ENCODE data around the gene MANBA. TPM values are rescaled to one million over a fixed set of nuclear protein-coding genes. Genes with fewer than 3 reads are reported as not detected.

MANBA gene
- total RNA-seq = 30.3 TPM
- long read RNA-seq, transcript MANBA-201 (17 exons, 3,361 nt) = major isoform, 12 of 18 reads
- long read RNA-seq, partial matches to known transcripts = 2 of 18 reads
- long read RNA-seq, other reads (novel, unspliced or antisense) = 3 of 18 reads

DNA sequence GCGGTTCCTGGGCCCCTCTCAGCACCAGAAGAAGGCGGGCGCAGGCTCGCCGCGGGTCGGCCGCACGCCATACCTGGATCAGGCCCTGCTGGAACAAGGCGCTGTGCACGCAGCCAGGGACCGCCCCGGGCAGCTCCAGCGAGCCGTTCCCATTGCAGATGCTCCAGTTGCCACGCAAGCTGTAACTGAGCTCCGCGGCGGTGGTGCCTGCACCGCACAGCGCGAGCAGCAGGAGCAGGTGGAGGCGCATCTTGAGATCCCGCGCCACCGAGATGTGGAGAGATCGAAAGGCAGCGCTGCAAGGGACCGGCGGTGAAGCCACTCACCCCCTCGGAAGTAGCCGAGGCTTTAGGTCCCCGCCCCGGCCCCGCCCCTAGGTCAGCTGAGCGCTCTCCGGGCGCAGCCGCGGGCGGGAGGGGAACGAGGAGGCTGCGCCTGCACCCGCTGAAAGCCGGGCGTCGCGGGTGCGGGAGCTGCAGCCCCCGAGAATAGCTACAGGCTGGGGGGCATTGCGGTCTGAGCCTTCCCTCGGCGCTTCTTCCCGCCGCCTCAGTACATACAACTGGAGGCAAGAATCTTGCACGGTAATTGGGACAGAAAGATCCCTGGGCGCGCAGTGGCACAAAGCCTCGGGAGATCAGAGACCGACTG lies at the start of gene MANBA:
MANBA (minus strand) TSS at position 324 of the 651 bp plus-strand sequence; CDS start at position 250, 74 bp downstream.
- peak within 1 kb of the TSS; percentile 98 for H3K4me3 ChIP-seq
- peaks cover 45% of the 10 kb centered on the region for H3K4me1 ChIP-seq
- TF ChIP-seq, protein P1, sequence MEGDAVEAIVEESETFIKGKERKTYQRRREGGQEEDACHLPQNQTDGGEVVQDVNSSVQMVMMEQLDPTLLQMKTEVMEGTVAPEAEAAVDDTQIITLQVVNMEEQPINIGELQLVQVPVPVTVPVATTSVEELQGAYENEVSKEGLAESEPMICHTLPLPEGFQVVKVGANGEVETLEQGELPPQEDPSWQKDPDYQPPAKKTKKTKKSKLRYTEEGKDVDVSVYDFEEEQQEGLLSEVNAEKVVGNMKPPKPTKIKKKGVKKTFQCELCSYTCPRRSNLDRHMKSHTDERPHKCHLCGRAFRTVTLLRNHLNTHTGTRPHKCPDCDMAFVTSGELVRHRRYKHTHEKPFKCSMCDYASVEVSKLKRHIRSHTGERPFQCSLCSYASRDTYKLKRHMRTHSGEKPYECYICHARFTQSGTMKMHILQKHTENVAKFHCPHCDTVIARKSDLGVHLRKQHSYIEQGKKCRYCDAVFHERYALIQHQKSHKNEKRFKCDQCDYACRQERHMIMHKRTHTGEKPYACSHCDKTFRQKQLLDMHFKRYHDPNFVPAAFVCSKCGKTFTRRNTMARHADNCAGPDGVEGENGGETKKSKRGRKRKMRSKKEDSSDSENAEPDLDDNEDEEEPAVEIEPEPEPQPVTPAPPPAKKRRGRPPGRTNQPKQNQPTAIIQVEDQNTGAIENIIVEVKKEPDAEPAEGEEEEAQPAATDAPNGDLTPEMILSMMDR (IDR thresholded peaks at IDR 0.05; ENCODE audit: borderline replicate concordance) = no peak
- intact Hi-C loops (cut with micrococcal nuclease) = no loop called here
- H3K27ac ChIP-seq (replicated peaks) = peak within 1 kb of the TSS; percentile 89
- no peaks in the 10 kb centered on the region for H3K36me3 ChIP-seq
- peak; percentile 86 for DNase-seq
- no peaks in the 10 kb centered on the region for H3K27me3 ChIP-seq (ENCODE audit: low read depth)
- H3K9me3 ChIP-seq (replicated peaks) = peaks cover 3% of the 10 kb centered on the region

DNA sequence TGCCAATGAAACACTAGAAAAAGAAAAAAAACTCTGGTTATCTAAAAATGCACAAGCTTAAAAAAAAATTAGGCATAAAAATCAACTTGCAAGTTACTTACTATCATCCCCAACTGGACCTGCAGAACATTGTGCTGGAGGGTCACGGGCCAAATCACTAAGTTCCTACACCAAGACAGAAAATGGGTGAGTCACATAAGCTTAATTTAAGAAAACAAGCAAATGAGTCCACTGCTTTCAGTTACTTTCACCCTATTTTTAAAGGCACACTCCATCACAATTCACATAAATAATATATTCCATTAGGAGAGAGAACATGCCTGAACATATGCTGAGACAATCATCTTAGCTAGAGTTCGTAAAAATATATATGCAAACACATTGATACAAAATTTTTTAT lies 48.9 kb upstream of the MANBA start:
- Histone ChIP-seq H3K27me3 (ENCODE audit: low read depth) (no peaks in the 10 kb centered on the region), H3K9me3 (replicated peaks) (no peaks in the 10 kb centered on the region), H3K4me1 (peaks cover 89% of the 10 kb centered on the region), H3K27ac (replicated peaks) (peak overlapping the region; percentile 52), H3K36me3 (peaks cover 30% of the 10 kb centered on the region), H3K4me3 (no peak overlapping the region)
- DNase-seq = no peak
- TF ChIP-seq, protein P1 (IDR thresholded peaks at IDR 0.05; ENCODE audit: borderline replicate concordance) = no peak
- intact Hi-C loops (cut with micrococcal nuclease) = no loop called here

DNA sequence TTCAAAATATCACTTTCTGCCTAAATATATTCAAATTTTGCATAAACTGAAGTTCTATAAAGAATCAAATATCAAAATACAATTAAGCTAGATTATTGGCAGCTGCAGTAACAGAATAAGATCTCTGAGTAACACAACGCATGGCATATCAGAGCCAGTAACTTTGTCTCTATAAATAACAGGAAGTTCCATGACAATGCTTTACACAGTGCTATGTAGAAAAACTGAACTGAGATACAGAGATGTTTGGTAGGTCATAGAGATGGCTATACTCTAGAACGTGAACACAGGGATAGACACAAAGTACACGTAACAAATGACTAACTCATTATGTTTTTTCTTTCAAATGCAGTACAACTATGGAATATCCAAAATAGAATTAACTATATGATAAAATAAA lies 48.4 kb upstream of the MANBA start:
- peaks cover 32% of the 10 kb centered on the region for H3K36me3 ChIP-seq
- TF ChIP-seq, protein P1 (IDR thresholded peaks at IDR 0.05; ENCODE audit: borderline replicate concordance) = no peak
- H3K27ac ChIP-seq (replicated peaks) = peak overlapping the region; percentile 52
- H3K4me3 ChIP-seq = no peak overlapping the region
- peaks cover 84% of the 10 kb centered on the region for H3K4me1 ChIP-seq
- no peak for DNase-seq
- intact Hi-C loops (cut with micrococcal nuclease) = no loop called here
- H3K27me3 ChIP-seq (ENCODE audit: low read depth) = no peaks in the 10 kb centered on the region
- no peaks in the 10 kb centered on the region for H3K9me3 ChIP-seq (replicated peaks)

DNA sequence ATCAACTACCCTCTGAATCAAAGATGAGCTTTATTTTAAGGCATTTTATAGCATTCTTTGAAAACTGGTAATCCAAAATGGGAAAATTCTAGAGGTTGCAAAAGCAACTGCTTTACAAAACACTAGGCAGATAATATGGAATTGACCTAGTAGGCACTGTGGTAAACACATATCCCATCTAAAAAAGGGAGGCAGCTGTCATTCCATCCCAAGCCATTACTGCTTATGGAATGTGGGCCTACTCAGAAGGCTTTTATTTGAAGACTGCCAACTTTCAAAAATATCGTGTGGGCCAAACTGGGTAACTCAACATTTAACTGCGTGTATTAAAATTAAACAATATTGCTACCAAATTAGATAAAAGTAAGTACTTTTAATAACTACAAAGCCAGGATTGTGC lies 47.2 kb upstream of the MANBA start:
- no peak for DNase-seq
- Histone ChIP-seq H3K4me1 (peaks cover 72% of the 10 kb centered on the region), H3K27ac (replicated peaks) (peak overlapping the region; percentile 16), H3K27me3 (ENCODE audit: low read depth) (no peaks in the 10 kb centered on the region), H3K4me3 (no peak overlapping the region), H3K36me3 (peaks cover 42% of the 10 kb centered on the region), H3K9me3 (replicated peaks) (no peaks in the 10 kb centered on the region)
- TF ChIP-seq, protein P1 (IDR thresholded peaks at IDR 0.05; ENCODE audit: borderline replicate concordance) = no peak
- intact Hi-C loops (cut with micrococcal nuclease) = no loop called here

DNA sequence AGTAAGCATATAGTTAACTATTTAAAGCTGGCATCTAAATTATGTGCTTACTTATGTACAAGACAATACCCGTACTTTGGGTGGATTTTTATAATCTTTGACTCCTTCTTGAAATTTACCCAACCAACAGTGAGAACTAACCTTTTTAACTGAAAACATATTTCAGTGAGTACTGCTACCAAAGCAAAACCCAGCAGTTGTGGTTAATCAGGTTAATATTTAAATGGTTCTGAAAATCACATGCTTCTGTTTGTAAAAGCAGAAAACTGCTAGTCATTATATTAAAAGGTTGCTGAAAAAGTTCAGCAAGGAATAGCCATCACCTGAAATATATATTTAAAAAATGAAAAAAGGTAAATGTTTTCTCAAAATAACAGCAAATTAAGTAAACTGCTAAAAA lies 46.6 kb upstream of the MANBA start:
- Histone ChIP-seq H3K27me3 (ENCODE audit: low read depth) (no peaks in the 10 kb centered on the region), H3K9me3 (replicated peaks) (no peaks in the 10 kb centered on the region), H3K4me3 (no peak overlapping the region), H3K36me3 (peaks cover 46% of the 10 kb centered on the region), H3K27ac (replicated peaks) (no peak overlapping the region), H3K4me1 (peaks cover 65% of the 10 kb centered on the region)
- DNase-seq = no peak
- intact Hi-C loops (cut with micrococcal nuclease) = no loop called here
- TF ChIP-seq, protein P1 (IDR thresholded peaks at IDR 0.05; ENCODE audit: borderline replicate concordance) = no peak

All from left ventricle myocardium inferior (tissue), 1 donor.